ENCODE results near the gene PUS3. TPM values are rescaled to one million over a fixed set of nuclear protein-coding genes. Genes with fewer than 3 reads are reported as not detected.

Gene PUS3
- total RNA-seq, 1 experiment from 2014 or later = 5.7 TPM

GRCh38 chr11:125929445-125930075 is 26.6 kb upstream of the PUS3 start:
- no peak overlapping the region for H3K4me2 ChIP-seq
- H3K4me1 ChIP-seq (replicated peaks; ENCODE audit: insufficient read depth) = no peaks in the 10 kb centered on the region
- CTCF ChIA-PET = no interaction called here
- intact Hi-C loops (cut with micrococcal nuclease; ENCODE audit: unreplicated experiment) = loop anchor here (10.0 kb wide), 2 partner anchors 335 to 375 kb away; partner anchors contain the start of genes DCPS, FOXRED1 and SRPRA
- TF ChIP-seq EZH2 (IDR thresholded peaks at IDR 0.05; ENCODE audit: low read depth) (no peak), CTCF (conservative IDR thresholded peaks at IDR 0.05) (no peak)
- H3K79me2 ChIP-seq (ENCODE audit: low read depth) = no peaks in the 10 kb centered on the region
- H3K27me3 ChIP-seq (ENCODE audit: insufficient read depth, low read depth) = peaks cover 9% of the 10 kb centered on the region; the same call in 1 of the 2 replicates
- H4K20me1 ChIP-seq (ENCODE audit: insufficient read depth) = no peaks in the 10 kb centered on the region
- H3K9me2 ChIP-seq (ENCODE audit: insufficient read depth) = no peaks in the 10 kb centered on the region
- H3K9me3 ChIP-seq (ENCODE audit: insufficient read depth, low read depth) = no peaks in the 10 kb centered on the region
- POLR2A ChIA-PET (ENCODE audit: unreplicated experiment) = no interaction called here
- no peaks in the 10 kb centered on the region for H3F3A ChIP-seq (ENCODE audit: insufficient read depth, low read depth)
- H3K36me3 ChIP-seq (ENCODE audit: low read depth) = no peaks in the 10 kb centered on the region
- H3K4me3 ChIP-seq = no peak overlapping the region
- DNase-seq = no peak
- no TSS peak for BruUV-seq (replicated peaks)
- H3K27ac ChIP-seq = no peak overlapping the region
- H2AFZ ChIP-seq = no peak overlapping the region

GRCh38 chr11:125926682-125927081 is 23.7 kb upstream of the PUS3 start:
- ChIA-PET CTCF (no interaction called here), POLR2A (ENCODE audit: unreplicated experiment) (no interaction called here)
- intact Hi-C loops (cut with micrococcal nuclease; ENCODE audit: unreplicated experiment) = loop anchor here (10.0 kb wide), 2 partner anchors 338 to 378 kb away; partner anchors contain the start of genes DCPS, FOXRED1 and SRPRA

GRCh38 chr11:125925804-125926203 is 22.8 kb upstream of the PUS3 start:
- H3F3A ChIP-seq (ENCODE audit: insufficient read depth, low read depth) = no peaks in the 10 kb centered on the region
- intact Hi-C loops (cut with micrococcal nuclease; ENCODE audit: unreplicated experiment) = loop anchor here (10.0 kb wide), 2 partner anchors 339 to 379 kb away; partner anchors contain the start of genes DCPS, FOXRED1 and SRPRA
- H3K79me2 ChIP-seq (ENCODE audit: low read depth) = no peaks in the 10 kb centered on the region
- H3K27ac ChIP-seq = no peak overlapping the region
- no peaks in the 10 kb centered on the region for H3K9me2 ChIP-seq (ENCODE audit: insufficient read depth)
- no peaks in the 10 kb centered on the region for H3K9me3 ChIP-seq (ENCODE audit: insufficient read depth, low read depth)
- no peak overlapping the region for H3K4me3 ChIP-seq
- no TSS peak for BruUV-seq (replicated peaks)
- no peak for DNase-seq
- H3K36me3 ChIP-seq (ENCODE audit: low read depth) = no peaks in the 10 kb centered on the region
- H3K4me1 ChIP-seq (replicated peaks; ENCODE audit: insufficient read depth) = no peaks in the 10 kb centered on the region
- no peaks in the 10 kb centered on the region for H4K20me1 ChIP-seq (ENCODE audit: insufficient read depth)
- H2AFZ ChIP-seq = no peak overlapping the region
- peaks cover 8% of the 10 kb centered on the region; the same call in 1 of the 2 replicates for H3K27me3 ChIP-seq (ENCODE audit: insufficient read depth, low read depth)
- no peak overlapping the region for H3K4me2 ChIP-seq
- TF ChIP-seq CTCF (conservative IDR thresholded peaks at IDR 0.05) (no peak), EZH2 (IDR thresholded peaks at IDR 0.05; ENCODE audit: low read depth) (no peak)
- ChIA-PET CTCF (no interaction called here), POLR2A (ENCODE audit: unreplicated experiment) (no interaction called here)

More at GRCh38 chr11:125926682-125927081, 23.7 kb upstream of the PUS3 start:
- H3K4me2 ChIP-seq = no peak overlapping the region
- no peaks in the 10 kb centered on the region for H4K20me1 ChIP-seq (ENCODE audit: insufficient read depth)
- peaks cover 7% of the 10 kb centered on the region; the same call in 1 of the 2 replicates for H3K27me3 ChIP-seq (ENCODE audit: insufficient read depth, low read depth)
- no TSS peak for BruUV-seq (replicated peaks)
- H3K79me2 ChIP-seq (ENCODE audit: low read depth) = no peaks in the 10 kb centered on the region
- DNase-seq = no peak
- no peak overlapping the region for H3K27ac ChIP-seq
- no peaks in the 10 kb centered on the region for H3K36me3 ChIP-seq (ENCODE audit: low read depth)
- no peaks in the 10 kb centered on the region for H3K4me1 ChIP-seq (replicated peaks; ENCODE audit: insufficient read depth)
- H3K9me3 ChIP-seq (ENCODE audit: insufficient read depth, low read depth) = no peaks in the 10 kb centered on the region
- no peaks in the 10 kb centered on the region for H3F3A ChIP-seq (ENCODE audit: insufficient read depth, low read depth)
- no peaks in the 10 kb centered on the region for H3K9me2 ChIP-seq (ENCODE audit: insufficient read depth)
- TF ChIP-seq EZH2 (IDR thresholded peaks at IDR 0.05; ENCODE audit: low read depth) (no peak), CTCF (conservative IDR thresholded peaks at IDR 0.05) (no peak)
- H3K4me3 ChIP-seq = no peak overlapping the region
- no peak overlapping the region for H2AFZ ChIP-seq
